NB4 (cell line): ENCODE data around the gene SDSL.

ENCODE experiments used
- CTCF ChIP-seq: IDR thresholded peaks from one replicate; pipeline ENCODE4 v1.5.1; 2012; ENCODE audit warnings: low read depth, low read length
- MAX ChIP-seq: IDR thresholded peaks from 2 replicates; pipeline ENCODE4 v1.6.1; 2011; ENCODE audit warnings: low read depth, low read length
- MYC ChIP-seq: IDR thresholded peaks from 2 replicates; pipeline ENCODE4 v1.6.1; 2011; ENCODE audit warnings: low read depth, low read length
- POLR2A ChIP-seq: IDR thresholded peaks from 2 replicates; pipeline ENCODE4 v1.6.1; 2011; ENCODE audit warnings: mild to moderate bottlenecking; ENCODE audit not compliant: insufficient read length; ENCODE audit errors: extremely low read depth

- TF ChIP-seq POLR2A = no peak
- TF ChIP-seq CTCF = no peak
- no peak for TF ChIP-seq MYC
- TF ChIP-seq MAX = no peak
These were observed 5.7 kb downstream of the SDSL start for GRCh38 chr12:113427882-113428281.
